HL-60 (cell line): Measurements from ENCODE around the gene ANKRD6.

ENCODE experiments used
- CTCF ChIP-seq: IDR thresholded peaks from one replicate; pipeline ENCODE4 v1.5.1; 2011; ENCODE audit warnings: low read length, control low read depth, inconsistent platforms; ENCODE audit not compliant: insufficient read depth
- GABPA ChIP-seq: IDR thresholded peaks from 2 replicates; pipeline ENCODE4 v1.6.1; 2012; ENCODE audit warnings: low read depth
- POLR2AphosphoS5 ChIP-seq: IDR thresholded peaks from 2 replicates; pipeline ENCODE4 v1.6.1; 2012; ENCODE audit warnings: low read depth
- REST ChIP-seq: IDR thresholded peaks from 2 replicates; pipeline ENCODE4 v1.6.1; 2012; ENCODE audit warnings: low read depth; ENCODE audit not compliant: insufficient replicate concordance
- SPI1 ChIP-seq: IDR thresholded peaks from 2 replicates; pipeline ENCODE4 v1.6.1; 2012; ENCODE audit warnings: low read depth, mild to moderate bottlenecking, borderline replicate concordance

- TF ChIP-seq CTCF (no peak), REST (no peak), GABPA (no peak), SPI1 (no peak), POLR2AphosphoS5 (no peak)
Measured at GRCh38 chr6:89555806-89556205, 122.9 kb downstream of the ANKRD6 start.
